ACHN (cell line): ENCODE measurements around the gene GNB4.
A peak's percentile ranks its signal among the peaks of the same experiment; 100 is the strongest.

Source experiments
- DNase-seq: peaks from one replicate; pipeline ENCODE4 v3.0.0-alpha.2; 2015
- in situ Hi-C: cut with HindIII; loops from 2 replicates; pipeline ENCODE4 v1.10.0; 2017; ENCODE audit warnings: low sequenced_read_pairs, low pct_ligation_motif_present, low pct_unique_long_range_greater_than_20kb

Gene GNB4

DNA sequence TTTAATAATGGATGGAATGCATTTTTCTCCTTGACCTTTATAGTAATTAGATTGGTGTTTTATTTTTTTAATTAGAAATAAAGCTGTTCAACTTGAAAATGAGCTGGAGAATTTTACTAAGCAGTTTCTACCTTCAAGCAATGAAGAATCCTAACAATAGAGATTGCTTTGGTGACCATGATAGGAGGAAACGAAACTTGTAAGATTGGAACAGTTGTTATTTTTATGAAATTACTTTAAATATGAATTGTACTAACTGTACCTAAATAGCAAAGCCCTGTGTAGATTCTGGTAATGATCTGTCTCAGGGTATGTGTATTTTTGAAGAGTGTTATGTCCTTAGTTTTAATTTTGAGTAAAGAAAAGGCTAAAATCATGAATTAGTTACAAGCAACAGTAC is 59.4 kb downstream of the GNB4 start:
- in situ Hi-C loops: no loop called here
- no peak for DNase-seq

DNA sequence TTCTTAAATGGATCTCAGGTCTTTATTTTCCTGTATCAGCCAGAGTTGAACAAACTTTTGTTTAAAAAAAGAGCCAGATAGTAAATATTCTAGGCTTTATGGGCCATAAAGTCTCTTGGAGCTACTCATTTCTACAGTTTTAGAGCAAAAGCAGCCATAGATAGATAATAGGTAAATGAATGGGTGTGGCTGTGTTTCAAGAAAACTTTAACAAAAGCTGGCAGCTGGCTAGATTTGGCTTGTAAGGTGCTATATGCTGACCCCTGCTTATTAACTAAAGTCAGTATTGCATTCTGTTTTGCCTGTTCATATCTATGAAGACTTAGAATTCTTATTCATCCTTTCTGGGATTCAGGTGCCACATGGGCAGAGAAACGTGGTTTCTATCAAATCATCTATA is 74.8 kb downstream of the GNB4 start:
- no peak for DNase-seq
- in situ Hi-C loops: no loop called here

GRCh38 chr3:179375091-179375999 is 75.9 kb downstream of the GNB4 start:
- DNase-seq: no peak
- in situ Hi-C loops: no loop called here

DNA sequence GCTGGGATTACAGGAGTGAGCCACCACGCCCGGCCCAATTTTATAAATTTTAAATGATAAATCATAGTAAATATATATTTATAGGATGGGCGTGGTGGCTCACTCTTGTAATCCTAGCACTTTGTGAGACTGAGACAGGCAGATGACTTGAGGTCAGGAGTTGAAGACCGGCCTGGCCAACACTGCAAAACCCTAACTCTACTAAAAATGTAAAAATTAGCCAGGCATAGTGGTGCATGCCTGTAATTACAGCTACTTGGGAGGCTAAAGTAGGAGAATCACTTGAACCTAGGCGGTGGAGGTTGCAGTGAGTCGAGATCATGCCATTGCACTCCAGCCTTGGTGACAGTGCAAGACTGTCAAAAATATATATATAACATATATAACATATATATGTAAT is 77.3 kb downstream of the GNB4 start:
- no peak for DNase-seq
- in situ Hi-C loops: no loop called here

DNA sequence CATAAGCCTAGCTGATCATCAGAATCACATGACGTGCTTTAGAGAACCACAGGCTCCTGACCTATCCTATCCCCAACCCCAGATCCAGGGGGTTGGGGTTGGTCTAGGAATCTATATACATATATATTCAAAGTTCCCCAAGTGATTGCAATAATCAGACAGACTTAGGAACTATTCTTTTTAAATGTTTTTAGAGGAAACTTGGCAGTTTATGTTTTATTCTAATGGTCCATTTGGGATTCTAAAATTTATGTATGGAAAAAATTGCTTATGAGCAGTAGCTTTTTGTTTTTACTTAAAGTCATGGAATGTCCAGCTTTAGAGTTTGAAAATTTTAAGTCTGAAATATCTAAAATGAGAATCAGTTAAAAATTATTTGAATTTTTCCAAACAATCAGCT is 81.6 kb downstream of the GNB4 start:
- no peak for DNase-seq
- in situ Hi-C loops: no loop called here

- no peak for DNase-seq
- in situ Hi-C loops: no loop called here
Observed at GRCh38 chr3:179363332-179363731, 87.9 kb downstream of the GNB4 start.

DNA sequence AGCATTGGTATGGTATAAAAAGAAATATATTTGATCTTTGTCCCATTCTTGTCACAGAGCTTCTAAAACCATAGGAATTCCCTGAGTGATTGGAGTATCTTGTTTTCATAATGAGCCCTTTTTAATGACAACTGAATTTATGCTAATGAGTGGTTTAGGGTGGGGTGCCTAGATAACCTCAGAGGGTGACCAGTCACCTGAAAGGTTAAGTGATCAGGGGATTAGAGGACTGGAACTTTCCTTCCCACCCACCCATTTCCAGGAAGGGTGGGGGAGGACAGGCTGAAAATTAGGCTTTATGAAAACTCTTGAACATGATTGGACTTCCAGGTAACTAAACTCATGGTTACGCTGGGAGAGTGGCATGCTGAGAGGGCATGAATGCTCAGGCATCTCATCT is 95.3 kb downstream of the GNB4 start:
- DNase-seq: no peak
- in situ Hi-C loops: no loop called here

DNA sequence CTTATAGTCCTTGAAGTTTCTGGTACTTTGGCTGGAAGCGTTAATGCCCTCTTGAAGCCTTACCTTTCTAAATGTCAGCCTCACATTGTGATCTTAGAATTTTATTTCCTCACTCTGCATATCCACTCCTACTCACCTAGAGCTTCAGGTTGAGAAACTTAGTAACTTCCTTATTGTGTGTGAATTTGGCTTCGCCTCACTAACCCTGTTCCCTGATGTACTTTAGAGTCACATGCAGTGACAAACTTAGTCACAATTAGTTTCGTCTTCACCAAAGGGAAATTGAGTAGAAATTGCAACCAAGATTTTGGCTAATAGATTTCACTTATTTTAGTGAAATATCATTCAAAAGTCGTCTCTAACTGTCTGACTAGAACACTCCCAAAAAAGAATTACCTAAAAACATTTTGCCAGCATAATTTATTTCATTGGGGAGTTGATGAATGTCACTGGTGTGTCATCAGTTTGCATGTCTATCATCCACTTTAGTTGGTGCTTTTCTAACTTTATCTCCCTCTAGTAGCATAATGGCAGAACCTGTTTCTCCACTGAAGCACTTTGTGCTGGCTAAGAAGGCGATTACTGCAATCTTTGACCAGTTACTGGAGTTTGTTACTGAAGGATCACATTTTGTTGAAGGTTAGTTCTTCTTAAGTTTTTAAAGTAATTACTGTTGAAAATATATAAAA is 102.8 kb downstream of the GNB4 start:
- DNase-seq: no peak
- in situ Hi-C loops: no loop called here

DNA sequence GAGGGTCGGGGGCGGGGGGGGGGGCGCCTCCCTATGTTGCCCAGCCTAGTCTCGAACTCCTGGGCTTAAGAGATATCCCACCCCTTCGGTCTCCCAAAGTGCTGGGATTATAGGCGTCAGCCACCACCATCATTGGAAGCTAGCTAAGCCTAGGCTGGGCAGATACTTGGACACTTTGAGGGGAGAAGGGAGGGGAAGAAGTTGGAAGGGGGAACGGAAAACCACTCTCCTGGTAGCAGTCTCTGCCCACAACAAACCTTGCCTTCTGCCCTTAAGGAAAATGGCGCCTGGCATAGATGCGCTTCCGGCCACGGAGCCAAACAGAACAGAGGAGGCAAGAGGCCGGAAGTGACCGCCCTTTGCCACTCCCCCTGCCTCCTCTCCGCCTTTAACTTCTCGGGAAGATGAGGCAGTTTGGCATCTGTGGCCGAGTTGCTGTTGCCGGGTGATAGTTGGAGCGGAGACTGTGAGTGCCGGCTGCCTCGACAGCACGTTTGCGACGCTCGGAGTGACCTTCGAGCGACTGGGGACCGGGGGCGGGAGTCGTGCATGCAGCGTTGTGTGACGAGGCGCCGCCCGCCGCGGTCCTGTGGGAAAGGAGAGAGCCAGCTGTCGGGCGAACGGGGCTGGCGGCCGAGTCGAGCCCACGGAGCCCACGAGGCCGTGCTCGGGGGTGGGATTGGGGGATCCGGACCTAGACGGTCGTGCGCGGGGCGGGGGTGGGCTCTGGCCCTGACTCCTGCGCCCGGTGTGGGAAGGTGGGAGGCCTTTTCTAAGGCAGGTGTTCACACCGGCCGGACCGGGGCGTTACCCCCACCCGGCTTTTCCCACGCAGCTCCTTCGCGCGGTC is 103.7 kb downstream of the GNB4 start, which contains the start of gene MFN1:
MFN1 (plus strand) TSS at position 365 of the 850 bp plus-strand sequence. CDS start 1,143 bp downstream, outside the sequence.
- in situ Hi-C loops: no loop called here
- DNase-seq: peak; percentile 94
